ENCODE data around the gene DDI2. TPM values are rescaled to one million over a fixed set of nuclear protein-coding genes. Genes with fewer than 3 reads are reported as not detected.

DDI2 gene
- total RNA-seq, 1 experiment from 2014 or later, result 9.8 TPM

- no peak for DNase-seq (ENCODE audit: extremely low read depth, low read depth)
Measured at GRCh38 chr1:15700508-15700907, 83.2 kb downstream of the DDI2 start.

DNA sequence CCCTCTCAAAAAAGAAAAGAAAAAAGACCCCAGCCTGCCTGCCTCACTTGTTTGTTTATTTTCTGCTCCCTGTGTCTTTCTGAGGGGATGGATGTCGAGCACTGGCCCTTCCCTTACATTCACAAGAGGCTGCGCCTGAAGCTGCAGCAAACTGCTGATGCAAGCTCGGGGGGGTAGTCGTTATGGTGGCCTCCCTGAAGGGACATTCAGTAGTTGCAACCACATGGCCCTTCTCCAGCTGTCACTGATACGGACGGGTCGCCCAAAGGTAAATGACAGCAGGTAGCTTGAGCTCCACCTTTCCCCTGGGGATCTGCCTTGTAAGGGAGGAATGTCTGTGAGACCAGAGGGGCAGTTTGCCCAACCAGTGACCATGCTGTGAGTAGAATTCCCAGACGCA is 84.5 kb downstream of the DDI2 start:
- DNase-seq (ENCODE audit: extremely low read depth, low read depth), result no peak

DNA sequence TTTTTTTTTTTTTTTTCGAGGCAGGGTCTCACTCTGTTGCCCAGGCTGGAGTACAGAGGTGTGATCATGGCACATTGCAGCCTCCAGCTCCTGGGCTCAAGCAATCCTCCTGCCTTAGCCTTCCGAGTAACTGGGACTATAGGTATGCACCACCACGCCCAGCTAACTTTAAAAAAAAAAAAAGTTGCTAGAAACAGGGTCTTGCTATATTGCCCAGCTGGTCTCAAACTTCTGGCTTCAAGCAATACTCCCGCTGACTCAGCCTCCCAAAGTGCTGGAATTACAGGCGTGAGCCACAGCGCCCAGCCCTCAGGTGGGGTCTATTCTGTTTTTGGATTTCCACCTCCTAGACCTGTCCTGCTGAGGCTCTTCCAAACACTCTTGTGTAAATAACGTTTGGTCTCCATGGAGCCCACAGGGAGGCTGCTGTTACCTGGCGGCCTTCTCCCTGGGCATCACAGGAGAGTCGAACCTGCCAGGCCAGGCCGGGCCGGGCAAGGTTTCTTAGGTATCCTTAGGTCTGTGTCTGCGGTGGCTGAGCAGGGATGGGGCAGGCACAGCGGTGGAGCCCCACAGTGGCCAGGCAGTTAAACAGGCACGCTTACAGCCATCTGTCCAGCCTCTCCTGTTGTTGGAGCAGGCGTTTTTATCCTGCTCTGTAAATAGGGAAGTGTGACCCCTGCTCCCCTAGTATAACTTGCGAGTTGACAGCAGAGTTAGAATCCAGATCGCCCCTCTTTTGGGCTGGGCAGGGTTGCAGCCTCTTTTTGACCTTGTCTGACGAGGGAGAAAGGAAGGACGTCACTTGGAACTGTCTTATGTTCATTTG is 85.7 kb downstream of the DDI2 start:
- no peak for DNase-seq (ENCODE audit: extremely low read depth, low read depth)

DNA sequence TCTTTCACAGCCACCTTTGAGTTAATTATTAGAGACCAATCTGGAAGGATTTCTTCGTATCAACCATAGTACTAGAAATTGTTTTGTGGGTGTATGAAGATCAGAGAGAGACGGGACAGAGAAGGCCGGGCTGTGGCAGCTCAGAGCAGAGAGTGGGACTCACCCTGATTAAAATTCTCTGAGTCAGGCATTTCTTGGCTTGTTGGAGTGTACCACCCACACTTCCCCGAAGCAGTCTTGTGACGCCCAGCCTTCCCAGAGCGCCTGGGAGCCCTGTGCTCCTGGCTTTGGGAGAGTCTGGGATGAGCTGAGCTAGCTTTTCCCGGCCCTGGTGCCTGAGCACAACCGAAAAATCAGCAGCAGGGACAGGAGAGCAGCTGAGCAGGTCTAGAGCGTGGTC is 86.3 kb downstream of the DDI2 start:
- DNase-seq (ENCODE audit: extremely low read depth, low read depth), result no peak

- DNase-seq (ENCODE audit: extremely low read depth, low read depth), result no peak
Measured at GRCh38 chr1:15704526-15705183, 87.4 kb downstream of the DDI2 start.

GRCh38 chr1:15705184-15705566 is 87.9 kb downstream of the DDI2 start:
- no peak for DNase-seq (ENCODE audit: extremely low read depth, low read depth)

DNA sequence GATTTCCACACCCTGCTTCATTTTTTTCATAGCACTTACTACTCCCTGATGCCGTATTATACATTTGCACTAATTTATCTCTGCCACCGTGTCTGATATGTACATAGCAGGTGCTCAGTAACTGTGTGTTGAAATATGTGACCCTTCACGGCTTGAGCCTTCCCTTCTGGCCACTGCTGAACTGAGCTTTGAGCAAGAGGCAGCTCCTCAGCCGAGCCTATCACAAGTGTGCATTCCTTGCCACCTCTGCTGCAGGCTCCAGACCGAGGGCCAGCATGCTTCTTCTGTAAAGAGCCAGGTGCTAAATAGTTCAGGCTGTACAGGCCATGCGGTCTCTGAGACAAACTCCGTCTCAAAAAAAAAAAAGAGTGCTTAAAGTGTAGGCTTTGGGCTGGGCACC is 89.5 kb downstream of the DDI2 start:
- DNase-seq (ENCODE audit: extremely low read depth, low read depth), result no peak

GRCh38 chr1:15707239-15707925 is 90.1 kb downstream of the DDI2 start:
- no peak for DNase-seq (ENCODE audit: extremely low read depth, low read depth)

DNA sequence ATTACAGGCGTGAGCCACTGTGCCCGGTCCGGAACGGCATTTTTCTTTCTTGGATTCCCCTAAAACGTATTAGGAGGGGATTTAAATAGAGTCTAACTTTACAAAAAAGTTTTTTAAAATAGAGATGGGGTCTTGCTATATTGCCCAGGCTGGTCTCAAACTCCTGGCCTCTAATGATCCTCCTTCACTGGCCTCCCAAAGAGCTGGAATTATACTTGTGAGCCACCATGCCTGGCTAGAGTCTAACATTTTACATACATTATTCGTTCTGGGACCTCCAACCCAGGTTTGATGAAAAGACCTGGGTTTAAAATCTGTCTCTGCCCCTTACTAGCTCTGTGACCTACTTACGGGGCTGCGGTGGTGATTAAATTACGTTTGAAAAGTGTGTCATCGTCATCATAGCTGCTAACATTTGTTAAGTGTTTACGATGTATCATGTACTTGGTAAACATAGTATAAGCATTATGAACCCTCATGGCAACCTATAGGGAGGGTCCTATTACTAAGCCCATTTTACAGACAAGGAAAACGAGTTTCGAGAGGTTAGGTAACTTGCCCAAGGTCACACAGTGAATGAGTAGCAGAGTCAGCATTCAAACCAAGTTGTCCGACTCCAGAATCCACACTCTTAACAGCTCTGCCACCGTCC is 91.4 kb downstream of the DDI2 start:
- no peak for DNase-seq (ENCODE audit: extremely low read depth, low read depth)

DNA sequence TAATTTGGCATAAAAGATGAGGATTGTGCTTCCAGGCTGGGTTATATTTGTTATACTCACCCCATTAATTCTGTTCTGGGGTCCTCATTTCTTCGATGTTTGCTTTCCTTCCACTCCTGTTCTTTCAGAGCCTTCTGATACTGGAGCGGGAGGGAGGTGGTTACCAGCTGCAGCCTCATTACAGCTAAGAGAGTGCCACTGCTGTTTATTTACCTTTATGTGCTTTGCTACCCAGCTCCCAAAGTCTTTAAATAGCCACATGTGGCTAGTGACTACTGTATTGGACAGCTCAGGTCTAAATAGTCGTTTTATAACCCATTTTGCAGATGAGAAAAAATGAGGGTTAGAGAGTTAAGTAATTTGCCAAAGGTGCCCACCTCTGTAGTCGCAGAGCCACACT is 92.0 kb downstream of the DDI2 start:
- no peak for DNase-seq (ENCODE audit: extremely low read depth, low read depth)

GRCh38 chr1:15712168-15712567 is 94.9 kb downstream of the DDI2 start:
- no peak for DNase-seq (ENCODE audit: extremely low read depth, low read depth)

DNA sequence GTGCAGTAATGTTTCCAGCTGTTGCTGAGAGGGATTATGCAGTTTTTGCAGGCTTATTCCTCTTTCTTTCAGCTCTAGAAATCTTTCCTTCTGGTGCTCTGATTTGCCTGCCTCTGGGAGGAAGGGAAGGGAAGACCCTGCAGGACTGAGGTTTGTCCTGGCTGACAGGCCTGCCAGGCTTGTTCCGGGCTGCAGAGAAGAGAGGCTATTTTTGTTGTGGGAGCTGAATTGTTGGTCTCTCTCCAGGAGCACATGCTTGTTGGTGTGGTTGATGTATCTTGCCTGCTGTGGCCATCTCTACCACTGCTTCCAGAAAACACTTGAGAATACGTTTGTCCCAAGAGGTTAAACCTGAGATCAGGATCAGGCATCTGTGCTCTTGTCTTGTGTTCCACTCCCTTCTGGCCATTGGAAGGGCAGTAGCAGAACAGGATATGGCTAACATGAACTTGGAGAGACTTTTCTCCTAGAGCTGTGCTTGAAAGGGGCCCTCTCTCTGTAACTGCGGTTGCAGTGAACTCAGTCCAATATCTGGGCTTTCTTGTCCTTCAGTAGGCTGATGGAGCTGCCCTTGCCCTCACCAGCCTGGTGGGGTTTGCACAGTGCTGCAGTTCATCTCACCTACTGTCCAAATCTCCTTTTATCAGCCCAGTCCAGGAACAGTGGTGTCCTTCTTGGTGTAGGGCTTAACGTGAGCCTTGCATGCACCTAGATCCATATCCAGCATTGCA is 97.3 kb downstream of the DDI2 start:
- no peak for DNase-seq (ENCODE audit: extremely low read depth, low read depth)

DNA sequence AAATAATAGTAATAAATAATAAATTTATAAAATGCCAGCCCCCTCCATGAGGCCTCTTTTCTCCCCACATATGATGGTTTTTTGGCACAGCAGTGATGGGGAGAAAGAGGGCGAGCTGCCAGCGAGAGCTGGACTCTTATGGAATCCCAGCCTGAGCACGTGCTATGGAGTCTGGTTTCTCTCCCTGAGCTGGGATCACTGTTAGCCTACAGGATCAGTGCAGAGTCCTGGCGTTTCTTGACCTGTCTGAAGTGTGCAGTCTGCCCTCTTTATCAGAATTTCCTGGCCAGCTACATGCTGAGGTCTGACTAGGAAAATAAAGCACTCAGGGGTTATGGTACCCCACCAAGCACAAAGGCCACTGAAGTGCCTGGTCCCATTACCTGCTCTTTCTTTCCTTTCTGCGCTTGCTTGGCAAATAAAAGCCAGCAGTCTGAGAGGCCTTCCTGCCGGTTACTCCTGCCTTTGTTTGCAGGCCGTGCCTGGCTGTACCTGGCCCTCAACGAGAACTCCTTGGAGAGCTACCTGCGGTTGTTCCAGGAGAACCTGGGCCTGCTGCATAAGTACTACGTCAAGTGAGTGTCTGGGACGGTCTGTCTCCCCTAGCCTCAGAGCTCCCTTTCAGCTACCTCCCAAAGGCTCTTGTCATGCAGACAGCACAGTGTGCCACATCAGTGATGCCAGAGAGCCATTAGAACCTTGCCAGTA is 100.3 kb downstream of the DDI2 start:
- no peak for DNase-seq (ENCODE audit: extremely low read depth, low read depth)

- DNase-seq (ENCODE audit: extremely low read depth, low read depth), result no peak
Measured at GRCh38 chr1:15718199-15718601, 100.9 kb downstream of the DDI2 start.

Small RNA genes lying within 50 kb of the gene (small RNA-seq; reads per million reads assigned to genes)
- gene AL121992.2 (0 reads per million in 2 experiments), gene CD24P1 (0 reads per million in 2 experiments), gene RNU7-179P (0 reads per million in 2 experiments)

Other genes starting within 250 kb of the DDI2 start
- gene EFHD2, start 207.6 kb upstream of the DDI2 start, total RNA-seq (2014; rRNA removed; shearing (Covaris generic)), result 212 and 236 TPM in 2 replicates
- not detected in 2 replicates for gene CTRC, start 179.0 kb upstream of the DDI2 start, total RNA-seq (2014; rRNA removed; shearing (Covaris generic))
- not detected in 2 replicates for gene CELA2A, start 160.7 kb upstream of the DDI2 start, total RNA-seq (2014; rRNA removed; shearing (Covaris generic))
- not detected in 2 replicates for gene CELA2B, start 141.4 kb upstream of the DDI2 start, total RNA-seq (2014; rRNA removed; shearing (Covaris generic))
- gene CASP9, start 93.2 kb upstream of the DDI2 start, total RNA-seq (2014; rRNA removed; shearing (Covaris generic)), result 18.0 and 19.3 TPM in 2 replicates
- 15.0 and 15.9 TPM in 2 replicates for gene DNAJC16, start 90.6 kb upstream of the DDI2 start, total RNA-seq (2014; rRNA removed; shearing (Covaris generic))
- gene AGMAT, start 32.4 kb upstream of the DDI2 start, total RNA-seq (2014; rRNA removed; shearing (Covaris generic)), result 4.0 and 4.2 TPM in 2 replicates
- gene PLEKHM2, start 66.9 kb downstream of the DDI2 start, total RNA-seq (2014; rRNA removed; shearing (Covaris generic)), result 20.6 and 21.0 TPM in 2 replicates
- 0.12 TPM in 1 of 2 replicates, not detected in the other for gene SLC25A34, start 118.8 kb downstream of the DDI2 start, total RNA-seq (2014; rRNA removed; shearing (Covaris generic))
- gene TMEM82, start 125.0 kb downstream of the DDI2 start, total RNA-seq (2014; rRNA removed; shearing (Covaris generic)), result not detected in 2 replicates
- 3.6 and 4.1 TPM in 2 replicates for gene FBLIM1, start 141.3 kb downstream of the DDI2 start, total RNA-seq (2014; rRNA removed; shearing (Covaris generic))
- 7.5 and 7.9 TPM in 2 replicates for gene UQCRHL, start 190.2 kb downstream of the DDI2 start, total RNA-seq (2014; rRNA removed; shearing (Covaris generic))
- gene SPEN, start 230.2 kb downstream of the DDI2 start, total RNA-seq (2014; rRNA removed; shearing (Covaris generic)), result 11.3 and 14.2 TPM in 2 replicates